HFF-Myc (cell line): ENCODE results near the gene SH3TC1.

ENCODE experiments used
- DNase-seq: peaks from one replicate; pipeline ENCODE4 v3.0.0-alpha.2; 2011; ENCODE audit warnings: low read depth; ENCODE audit errors: extremely low read depth
- H3K4me3 ChIP-seq: replicated peaks from 2 replicates; pipeline ENCODE4 v1.5.1; 2011; ENCODE audit warnings: low read depth, mild to moderate bottlenecking, control low read depth, low read length
- CTCF ChIP-seq: IDR thresholded peaks from 2 replicates; pipeline ENCODE4 v1.5.1; 2012; ENCODE audit warnings: mild to moderate bottlenecking, low read depth, low read length, control low read depth; ENCODE audit errors: missing control alignments

The SH3TC1 gene

GRCh38 chr4:8153441-8153840, 45.6 kb upstream of the SH3TC1 start:
- no peak for DNase-seq
- no peak overlapping the region for H3K4me3 ChIP-seq
- no peak for TF ChIP-seq CTCF

GRCh38 chr4:8155048-8155447, 44.0 kb upstream of the SH3TC1 start:
- DNase-seq: no peak
- no peak overlapping the region for H3K4me3 ChIP-seq
- no peak for TF ChIP-seq CTCF

DNA sequence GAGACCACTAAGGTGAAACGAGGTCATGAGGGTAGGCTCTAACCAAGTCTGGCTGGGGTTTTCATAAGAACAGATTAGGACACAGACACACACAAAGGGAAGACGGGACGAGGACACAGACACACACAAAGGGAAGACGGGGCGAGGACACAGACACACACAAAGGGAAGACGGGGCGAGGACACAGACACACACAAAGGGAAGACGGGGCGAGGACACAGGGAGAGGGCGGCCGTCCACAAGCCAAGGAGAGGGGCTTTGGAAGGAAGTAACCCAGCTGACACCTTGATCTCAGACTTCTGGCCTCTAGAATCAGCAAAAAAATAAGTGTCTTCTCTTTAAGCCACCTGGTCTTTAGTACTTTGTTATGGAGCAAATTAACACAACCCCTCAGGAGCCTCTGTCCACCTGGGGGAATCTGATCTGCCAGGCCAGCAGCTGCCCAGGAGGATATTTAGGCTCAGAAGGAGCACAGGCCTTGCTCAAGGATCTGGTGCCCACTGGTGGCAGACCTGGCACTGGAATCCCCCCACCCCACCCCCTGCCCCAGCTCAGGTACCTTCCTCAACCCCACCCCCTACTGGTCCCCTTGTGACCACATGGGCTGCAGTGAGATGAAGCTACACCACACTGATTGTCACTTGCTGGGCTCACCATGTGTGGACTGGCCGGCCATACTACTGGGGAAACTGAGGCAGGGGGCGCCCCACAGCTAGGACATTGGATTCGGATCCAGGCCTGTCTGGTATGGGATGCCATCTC, 43.2 kb upstream of the SH3TC1 start:
- H3K4me3 ChIP-seq: no peak overlapping the region
- no peak for TF ChIP-seq CTCF
- no peak for DNase-seq

DNA sequence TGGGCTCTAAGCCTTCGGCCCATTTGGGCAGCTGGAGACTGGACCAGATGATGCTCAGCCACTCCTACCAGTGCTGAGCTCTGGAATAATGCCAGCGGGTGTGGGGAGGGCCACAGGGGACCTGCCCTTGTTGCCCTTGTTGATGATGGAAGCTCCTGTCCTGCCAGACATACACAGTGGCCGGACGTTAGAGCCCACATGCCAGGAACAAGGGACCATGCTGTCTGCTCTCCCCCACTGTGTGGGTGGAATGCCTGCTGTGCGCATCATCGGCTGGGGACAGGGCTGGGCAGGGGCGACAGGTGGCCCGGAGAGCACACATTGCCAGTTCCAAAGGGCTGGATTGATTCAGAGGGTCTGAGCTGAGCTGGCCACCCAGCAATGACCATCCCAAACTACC, 42.5 kb upstream of the SH3TC1 start:
- TF ChIP-seq CTCF: no peak
- H3K4me3 ChIP-seq: no peak overlapping the region
- DNase-seq: no peak

DNA sequence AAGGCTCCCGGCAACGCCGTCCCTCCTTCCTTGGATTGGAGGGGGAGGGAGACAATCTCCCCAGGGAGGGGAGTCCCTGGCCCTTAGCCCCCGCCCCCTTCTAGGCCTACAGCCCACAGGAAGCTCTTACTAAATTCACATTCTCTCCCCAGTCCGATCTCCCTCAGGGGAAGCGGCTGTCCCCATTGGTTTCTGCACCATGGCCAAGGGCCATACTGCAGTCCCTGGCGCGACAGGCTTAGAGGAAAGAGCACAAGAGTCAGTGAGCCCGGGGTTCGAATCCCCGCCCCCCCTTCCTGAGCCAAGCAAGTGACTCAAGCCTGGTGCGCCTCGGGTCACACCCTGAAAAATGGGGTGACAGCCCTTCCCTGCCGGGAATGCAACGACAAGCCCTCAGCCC, 41.6 kb upstream of the SH3TC1 start:
- H3K4me3 ChIP-seq: no peak overlapping the region
- TF ChIP-seq CTCF: no peak
- no peak for DNase-seq

GRCh38 chr4:8157944-8158709, 41.0 kb upstream of the SH3TC1 start:
- peak overlapping the region; percentile 43 for H3K4me3 ChIP-seq
- no peak for DNase-seq
- no peak for TF ChIP-seq CTCF
